ENCODE results near the gene CNR2.

- TF ChIP-seq, protein P1, sequence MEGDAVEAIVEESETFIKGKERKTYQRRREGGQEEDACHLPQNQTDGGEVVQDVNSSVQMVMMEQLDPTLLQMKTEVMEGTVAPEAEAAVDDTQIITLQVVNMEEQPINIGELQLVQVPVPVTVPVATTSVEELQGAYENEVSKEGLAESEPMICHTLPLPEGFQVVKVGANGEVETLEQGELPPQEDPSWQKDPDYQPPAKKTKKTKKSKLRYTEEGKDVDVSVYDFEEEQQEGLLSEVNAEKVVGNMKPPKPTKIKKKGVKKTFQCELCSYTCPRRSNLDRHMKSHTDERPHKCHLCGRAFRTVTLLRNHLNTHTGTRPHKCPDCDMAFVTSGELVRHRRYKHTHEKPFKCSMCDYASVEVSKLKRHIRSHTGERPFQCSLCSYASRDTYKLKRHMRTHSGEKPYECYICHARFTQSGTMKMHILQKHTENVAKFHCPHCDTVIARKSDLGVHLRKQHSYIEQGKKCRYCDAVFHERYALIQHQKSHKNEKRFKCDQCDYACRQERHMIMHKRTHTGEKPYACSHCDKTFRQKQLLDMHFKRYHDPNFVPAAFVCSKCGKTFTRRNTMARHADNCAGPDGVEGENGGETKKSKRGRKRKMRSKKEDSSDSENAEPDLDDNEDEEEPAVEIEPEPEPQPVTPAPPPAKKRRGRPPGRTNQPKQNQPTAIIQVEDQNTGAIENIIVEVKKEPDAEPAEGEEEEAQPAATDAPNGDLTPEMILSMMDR (IDR thresholded peaks at IDR 0.05; ENCODE audit: low read length): no peak
- no peak for TF ChIP-seq EZH2 (optimal IDR thresholded peaks at IDR 0.05; ENCODE audit: low read depth, low read length)
These were observed 9.3 kb upstream of the CNR2 start for GRCh38 chr1:23922321-23922943.
